A673 (cell line): ENCODE measurements around the gene MLEC. TPM values are rescaled to one million over a fixed set of nuclear protein-coding genes. Genes with fewer than 3 reads are reported as not detected.
"Not testable (repeated sequence)": the region's sequence is repeated elsewhere in the genome, so short reads cannot be mapped to it uniquely, and the experiment has no call there.

ENCODE experiments used
- BruUV-seq: library from RNA; stranded (reverse); fragments of 400-500 nt; replicated peaks from 2 replicates; lab custom pipeline; 2021; lab: Mats Ljungman, UMichigan
- CTCF ChIA-PET: fragments of 300-600 bp; sonication (Branson Sonifier 250); formaldehyde crosslinking; loops from one replicate; lab custom pipeline; 2022; ENCODE audit warnings: antibody characterized with exemption; lab: Charles Lee
- POLR2A ChIA-PET: fragments of 300-600 bp; sonication (Branson Sonifier 250); formaldehyde crosslinking; loops from one replicate; lab custom pipeline; 2022; ENCODE audit warnings: antibody characterized with exemption; ENCODE audit not compliant: low non-redundant PET; lab: Charles Lee
- DNase-seq: peaks from one replicate; pipeline ENCODE4 v3.0.0-alpha.2; 2015; ENCODE audit warnings: low spot score
- H3K27ac ChIP-seq: fragments of 200-600 bp; sonication (generic); 2 replicates; pipeline ENCODE4 v1.5.1; 2016; ENCODE audit warnings: mixed run types, low read depth, mild to moderate bottlenecking, mixed read lengths, antibody characterized with exemption, low read length; ENCODE audit not compliant: poor library complexity, severe bottlenecking
- H3K27me3 ChIP-seq: fragments of 200-600 bp; sonication (generic); replicated peaks from 2 replicates; pipeline ENCODE4 v1.6.1; 2017; ENCODE audit warnings: mixed run types, low read depth, mild to moderate bottlenecking, mixed read lengths, antibody characterized with exemption, low read length; ENCODE audit not compliant: insufficient read depth, poor library complexity
- H3K36me3 ChIP-seq: fragments of 200-600 bp; sonication (generic); 2 replicates; pipeline ENCODE4 v1.6.1; 2016; ENCODE audit warnings: mixed run types, mild to moderate bottlenecking, mixed read lengths, antibody characterized with exemption, low read length; ENCODE audit not compliant: insufficient read depth, poor library complexity, severe bottlenecking
- H3K4me1 ChIP-seq: fragments of 200-600 bp; sonication (generic); 2 replicates; pipeline ENCODE4 v1.6.1; 2017; ENCODE audit warnings: mixed run types, mild to moderate bottlenecking, mixed read lengths, antibody characterized with exemption, low read length; ENCODE audit not compliant: insufficient read depth, poor library complexity, severe bottlenecking
- H3K4me3 ChIP-seq: fragments of 200-600 bp; sonication (generic); 2 replicates; pipeline ENCODE4 v1.5.1; 2016; ENCODE audit warnings: low read depth, mixed run types, mild to moderate bottlenecking, mixed read lengths, low read length; ENCODE audit not compliant: poor library complexity, severe bottlenecking
- H3K9me3 ChIP-seq: fragments of 200-600 bp; sonication (generic); 2 replicates; pipeline ENCODE4 v1.6.1; 2016; ENCODE audit warnings: mixed run types, low read depth, mild to moderate bottlenecking, mixed read lengths, antibody characterized with exemption, low read length; ENCODE audit not compliant: poor library complexity, severe bottlenecking
- CTCF ChIP-seq: fragments of 300-800, 200-600 bp; sonication (generic); conservative IDR thresholded peaks from 2 replicates; pipeline ENCODE4 v1.5.1; 2017; ENCODE audit warnings: low read depth, mild to moderate bottlenecking, antibody characterized with exemption, low read length, moderate library complexity, mixed read lengths
- EZH2 ChIP-seq: fragments of 200-600 bp; sonication (generic); IDR thresholded peaks from 2 replicates; pipeline ENCODE4 v1.6.1; 2017; ENCODE audit warnings: borderline replicate concordance, low read depth, mild to moderate bottlenecking, mixed read lengths, antibody characterized with exemption, low read length; ENCODE audit not compliant: poor library complexity, severe bottlenecking
- intact Hi-C: fragments of 100-400 bp; cut with micrococcal nuclease; formaldehyde crosslinking; loops from one replicate; pipeline ENCODE4 v1.10.0; 2022; ENCODE audit not compliant: unreplicated experiment
- total RNA-seq: library from RNA; stranded (reverse); gene quantifications from 2 replicates; pipeline ENCODE4 v1.2.3, GENCODE V29; 2021

MLEC gene
- total RNA-seq, 1 experiment from 2014 or later: 176 TPM

- ChIA-PET CTCF (no interaction called here), POLR2A (no interaction called here)
- no peaks in the 10 kb centered on the region for H3K9me3 ChIP-seq
- peaks cover 23% of the 10 kb centered on the region for H3K36me3 ChIP-seq
- intact Hi-C loops: loop anchor here (5.0 kb wide), 1 partner anchor 246 kb away; no protein-coding TSS in a partner anchor
- no peak for TF ChIP-seq CTCF
- BruUV-seq: no TSS peak
- H3K27me3 ChIP-seq: no peaks in the 10 kb centered on the region
- H3K4me3 ChIP-seq: peak overlapping the region; percentile 51
- DNase-seq: no peak
- no peak overlapping the region for H3K27ac ChIP-seq
- peaks cover 6% of the 10 kb centered on the region for H3K4me1 ChIP-seq
These were observed 39.5 kb downstream of the MLEC start for GRCh38 chr12:120726510-120726793.

GRCh38 chr12:120726961-120727360 is 40.0 kb downstream of the MLEC start:
- Histone ChIP-seq H3K27me3 (no peaks in the 10 kb centered on the region), H3K4me1 (peaks cover 6% of the 10 kb centered on the region), H3K4me3 (no peak overlapping the region), H3K36me3 (peaks cover 18% of the 10 kb centered on the region), H3K27ac (no peak overlapping the region), H3K9me3 (no peaks in the 10 kb centered on the region)
- BruUV-seq: no TSS peak
- intact Hi-C loops: loop anchor here (5.0 kb wide), 1 partner anchor 245 kb away; no protein-coding TSS in a partner anchor
- ChIA-PET POLR2A (no interaction called here), CTCF (no interaction called here)
- DNase-seq: no peak
- TF ChIP-seq EZH2 (no peak), CTCF (no peak)

GRCh38 chr12:120732198-120732597 is 45.2 kb downstream of the MLEC start:
- H3K27me3 ChIP-seq, H3K9me3 ChIP-seq, H3K4me1 ChIP-seq, H3K4me3 ChIP-seq, CTCF ChIA-PET, H3K27ac ChIP-seq, DNase-seq, H3K36me3 ChIP-seq, BruUV-seq, intact Hi-C loops, POLR2A ChIA-PET: not testable (repeated sequence)

- ChIA-PET POLR2A (no interaction called here), CTCF (no interaction called here)
- H3K4me3 ChIP-seq: no peak overlapping the region
- H3K9me3 ChIP-seq: no peaks in the 10 kb centered on the region
- intact Hi-C loops: no loop called here
- TF ChIP-seq CTCF: no peak
- TF ChIP-seq EZH2: no peak
- BruUV-seq: no TSS peak
- no peaks in the 10 kb centered on the region for H3K36me3 ChIP-seq
- DNase-seq: no peak
- H3K4me1 ChIP-seq: no peaks in the 10 kb centered on the region
- no peak overlapping the region for H3K27ac ChIP-seq
- no peaks in the 10 kb centered on the region for H3K27me3 ChIP-seq
These were observed 46.6 kb downstream of the MLEC start for GRCh38 chr12:120733574-120733973.
